ENCODE measurements around the gene MAPKAPK2. TPM values are rescaled to one million over a fixed set of nuclear protein-coding genes. Genes with fewer than 3 reads are reported as not detected.

Gene MAPKAPK2
- polyA plus RNA-seq, 1 donor (not counting 4 experiments of a cell fraction or from before 2014, with no cell fraction given): 41.5 TPM

- no peak overlapping the region for H3K27ac ChIP-seq (ENCODE audit: control insufficient read depth, insufficient read depth, low read length)
- H3K9me3 ChIP-seq (ENCODE audit: control insufficient read depth, low read depth, low read length): no peaks in the 10 kb centered on the region
- H3K36me3 ChIP-seq (ENCODE audit: control insufficient read depth in 2 of 2, extremely low read depth in 1 of 2, insufficient read depth in 2 of 2, low read length in 2 of 2): no peaks in the 10 kb centered on the region
- peaks cover 5% of the 10 kb centered on the region for H3K4me1 ChIP-seq (ENCODE audit: control insufficient read depth, extremely low read depth, insufficient read depth, low read length)
- DNase-seq (ENCODE audit: low read depth, low spot score) (no peak), FAIRE-seq (no peak)
- no peak overlapping the region for H2AFZ ChIP-seq (ENCODE audit: control insufficient read depth, low read length)
- no peak overlapping the region for H3K4me3 ChIP-seq (ENCODE audit: control insufficient read depth in 2 of 3, extremely low read depth in 1 of 3, insufficient read depth in 2 of 3, low read depth in 1 of 3, low read length in 3 of 3)
- TF ChIP-seq EZH2 (IDR thresholded peaks at IDR 0.05; ENCODE audit: low read length): no peak
- no peak for TF ChIP-seq CTCF (optimal IDR thresholded peaks at IDR 0.05 in 1 of 3, IDR thresholded peaks at IDR 0.05 in 1 of 3, conservative IDR thresholded peaks at IDR 0.05 in 1 of 3; ENCODE audit: extremely low read depth in 1 of 3, insufficient read depth in 2 of 3, low read length in 3 of 3)
- H3K9me1 ChIP-seq (ENCODE audit: control insufficient read depth, extremely low read depth, insufficient read depth, low read length): no peaks in the 10 kb centered on the region
- no peak overlapping the region for H3K4me2 ChIP-seq (ENCODE audit: control insufficient read depth, extremely low read depth, insufficient read depth, low read depth, low read length)
- no peaks in the 10 kb centered on the region for H3K79me2 ChIP-seq (ENCODE audit: control insufficient read depth, insufficient read depth, low read length)
- dilution Hi-C loops (cut with MboI; ENCODE audit: extremely low pct_ligation_motif_present, low sequenced_read_pairs): loop anchor here (25.0 kb wide), 1 partner anchor 213 kb away; no protein-coding TSS in a partner anchor
- no peak overlapping the region for H3K9ac ChIP-seq (ENCODE audit: control insufficient read depth, extremely low read depth, insufficient read depth, low read length)
- H4K20me1 ChIP-seq (ENCODE audit: control insufficient read depth, extremely low read depth, insufficient read depth, low read length): no peaks in the 10 kb centered on the region
- H3K27me3 ChIP-seq (ENCODE audit: control insufficient read depth, extremely low read depth, insufficient read depth, low read length): peaks cover 34% of the 10 kb centered on the region
Observed at GRCh38 chr1:206774093-206774492, 89.4 kb downstream of the MAPKAPK2 start.

- H2AFZ ChIP-seq (ENCODE audit: control insufficient read depth, low read length): no peak overlapping the region
- H3K27me3 ChIP-seq (ENCODE audit: control insufficient read depth, extremely low read depth, insufficient read depth, low read length): peaks cover 30% of the 10 kb centered on the region
- H3K9me1 ChIP-seq (ENCODE audit: control insufficient read depth, extremely low read depth, insufficient read depth, low read length): no peaks in the 10 kb centered on the region
- no peak overlapping the region for H3K4me3 ChIP-seq (ENCODE audit: control insufficient read depth in 2 of 3, extremely low read depth in 1 of 3, insufficient read depth in 2 of 3, low read depth in 1 of 3, low read length in 3 of 3)
- TF ChIP-seq CTCF (optimal IDR thresholded peaks at IDR 0.05 in 1 of 3, IDR thresholded peaks at IDR 0.05 in 1 of 3, conservative IDR thresholded peaks at IDR 0.05 in 1 of 3; ENCODE audit: extremely low read depth in 1 of 3, insufficient read depth in 2 of 3, low read length in 3 of 3): no peak
- no peak for TF ChIP-seq EZH2 (IDR thresholded peaks at IDR 0.05; ENCODE audit: low read length)
- no peaks in the 10 kb centered on the region for H3K36me3 ChIP-seq (ENCODE audit: control insufficient read depth in 2 of 2, extremely low read depth in 1 of 2, insufficient read depth in 2 of 2, low read length in 2 of 2)
- no peak for DNase-seq (ENCODE audit: low read depth, low spot score)
- dilution Hi-C loops (cut with MboI; ENCODE audit: extremely low pct_ligation_motif_present, low sequenced_read_pairs): no loop called here
- H3K27ac ChIP-seq (ENCODE audit: control insufficient read depth, insufficient read depth, low read length): no peak overlapping the region
- H3K9ac ChIP-seq (ENCODE audit: control insufficient read depth, extremely low read depth, insufficient read depth, low read length): no peak overlapping the region
- no peaks in the 10 kb centered on the region for H3K79me2 ChIP-seq (ENCODE audit: control insufficient read depth, insufficient read depth, low read length)
- H4K20me1 ChIP-seq (ENCODE audit: control insufficient read depth, extremely low read depth, insufficient read depth, low read length): no peaks in the 10 kb centered on the region
- no peak overlapping the region for H3K4me2 ChIP-seq (ENCODE audit: control insufficient read depth, extremely low read depth, insufficient read depth, low read depth, low read length)
- H3K9me3 ChIP-seq (ENCODE audit: control insufficient read depth, low read depth, low read length): no peaks in the 10 kb centered on the region
- FAIRE-seq: no peak
- no peaks in the 10 kb centered on the region for H3K4me1 ChIP-seq (ENCODE audit: control insufficient read depth, extremely low read depth, insufficient read depth, low read length)
Observed at GRCh38 chr1:206776229-206776628, 91.5 kb downstream of the MAPKAPK2 start.
